Jurkat, Clone E6-1 (cell line): ENCODE measurements around the gene SPACA4. TPM values are rescaled to one million over a fixed set of nuclear protein-coding genes. Genes with fewer than 3 reads are reported as not detected.
"Not testable (repeated sequence)": the region's sequence is repeated elsewhere in the genome, so short reads cannot be mapped to it uniquely, and the experiment has no call there.

Experiments used
- DNase-seq: peaks from one replicate; pipeline ENCODE4 v3.0.0-alpha.2; 2011; ENCODE audit warnings: low read depth, low spot score
- H3K4me3 ChIP-seq: 2 replicates; pipeline ENCODE4 v1.5.1; 2011; ENCODE audit warnings: mild to moderate bottlenecking, low read length, control low read depth, moderate library complexity
- polyA plus RNA-seq: library from polyadenylated mRNA; unstranded; fragments of >200 nt; gene quantifications from one replicate; pipeline ENCODE4 v1.2.1, GENCODE V29; 2012; ENCODE audit warnings: missing spikeins; ENCODE audit not compliant: insufficient read length, insufficient read depth

SPACA4 gene, protein sequence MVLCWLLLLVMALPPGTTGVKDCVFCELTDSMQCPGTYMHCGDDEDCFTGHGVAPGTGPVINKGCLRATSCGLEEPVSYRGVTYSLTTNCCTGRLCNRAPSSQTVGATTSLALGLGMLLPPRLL
- polyA plus RNA-seq = not detected

DNA sequence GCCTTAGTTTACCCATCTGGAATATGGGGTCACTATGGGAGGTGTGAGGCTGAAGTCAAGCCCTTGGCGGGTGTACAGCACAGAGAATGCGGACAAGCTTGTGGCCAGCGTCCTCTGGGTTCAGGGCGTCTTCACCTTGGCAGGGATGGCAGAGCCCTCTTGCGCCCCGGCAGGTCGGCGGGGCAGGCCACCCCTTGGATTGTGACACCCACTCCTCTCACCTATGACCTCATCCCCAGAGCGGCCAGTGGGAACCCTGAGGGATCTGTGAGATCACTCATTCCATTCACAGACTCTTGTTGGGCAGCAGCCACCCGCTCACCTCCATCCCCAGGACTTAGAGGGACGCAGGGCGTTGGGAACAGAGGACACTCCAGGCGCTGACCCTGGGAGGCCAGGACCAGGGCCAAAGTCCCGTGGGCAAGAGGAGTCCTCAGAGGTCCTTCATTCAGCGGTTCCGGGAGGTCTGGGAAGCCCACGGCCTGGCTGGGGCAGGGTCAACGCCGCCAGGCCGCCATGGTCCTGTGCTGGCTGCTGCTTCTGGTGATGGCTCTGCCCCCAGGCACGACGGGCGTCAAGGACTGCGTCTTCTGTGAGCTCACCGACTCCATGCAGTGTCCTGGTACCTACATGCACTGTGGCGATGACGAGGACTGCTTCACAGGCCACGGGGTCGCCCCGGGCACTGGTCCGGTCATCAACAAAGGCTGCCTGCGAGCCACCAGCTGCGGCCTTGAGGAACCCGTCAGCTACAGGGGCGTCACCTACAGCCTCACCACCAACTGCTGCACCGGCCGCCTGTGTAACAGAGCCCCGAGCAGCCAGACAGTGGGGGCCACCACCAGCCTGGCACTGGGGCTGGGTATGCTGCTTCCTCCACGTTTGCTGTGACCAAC, at the start of gene SPACA4:
Gene SPACA4, plus strand, starts transcription at position 280 of the 896 bp plus-strand sequence. Its CDS starts 237 bp downstream, at position 517.
- H3K4me3 ChIP-seq = no peak within 1 kb of the TSS
- DNase-seq = no peak

DNA sequence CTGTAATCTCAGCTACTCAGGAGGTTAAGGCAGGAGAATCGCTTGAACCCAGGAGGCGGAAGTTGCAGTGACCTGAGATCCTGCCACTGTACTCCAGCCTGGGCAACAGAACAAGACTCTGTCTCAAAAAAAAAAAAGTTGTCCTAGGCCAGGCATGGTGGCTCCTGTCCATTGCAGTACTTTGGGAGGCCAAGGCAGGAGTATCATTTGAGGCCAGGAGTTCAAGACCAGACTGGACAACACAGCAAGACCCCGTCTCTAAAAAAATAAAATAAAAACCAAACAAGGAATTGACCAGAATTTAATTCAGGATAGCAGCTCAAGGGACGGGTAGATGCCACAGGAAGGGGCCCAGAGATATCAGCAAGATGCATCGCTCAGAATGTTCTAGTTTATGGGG, 49.7 kb upstream of the SPACA4 start:
- no peak overlapping the region for H3K4me3 ChIP-seq
- DNase-seq = no peak

DNA sequence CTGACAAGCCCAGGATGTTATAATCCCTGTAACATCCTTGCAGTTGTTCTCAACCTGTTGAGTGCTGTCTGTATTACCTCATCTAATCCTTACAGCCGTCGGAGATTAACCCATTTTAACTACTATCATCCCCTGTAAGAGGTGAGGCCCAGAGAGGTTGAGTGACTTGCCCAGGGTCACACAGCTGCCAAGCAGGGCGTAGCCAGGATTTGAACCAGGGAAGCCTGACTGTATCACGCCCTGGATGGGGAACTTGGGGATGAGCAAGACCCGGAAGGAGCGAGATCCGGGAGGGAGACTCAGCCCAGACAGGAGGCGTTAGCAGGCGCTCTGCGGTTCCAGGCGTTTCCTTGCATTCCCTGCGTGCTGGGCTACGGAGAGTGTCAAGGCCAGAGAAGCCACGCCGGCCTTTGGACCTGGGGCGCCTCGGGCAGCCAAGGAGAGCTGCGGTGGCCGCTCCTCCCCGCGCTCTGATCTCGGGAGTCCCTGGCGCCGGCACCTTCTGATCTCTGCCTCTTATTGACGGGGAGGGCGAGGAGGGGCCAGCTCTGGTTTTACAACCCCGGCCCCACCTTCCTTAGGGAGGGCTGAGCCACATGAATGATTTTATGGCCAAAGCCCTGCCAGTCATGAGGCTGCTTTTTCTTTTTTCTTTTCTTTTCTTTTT, 48.4 kb upstream of the SPACA4 start:
- DNase-seq = no peak

DNA sequence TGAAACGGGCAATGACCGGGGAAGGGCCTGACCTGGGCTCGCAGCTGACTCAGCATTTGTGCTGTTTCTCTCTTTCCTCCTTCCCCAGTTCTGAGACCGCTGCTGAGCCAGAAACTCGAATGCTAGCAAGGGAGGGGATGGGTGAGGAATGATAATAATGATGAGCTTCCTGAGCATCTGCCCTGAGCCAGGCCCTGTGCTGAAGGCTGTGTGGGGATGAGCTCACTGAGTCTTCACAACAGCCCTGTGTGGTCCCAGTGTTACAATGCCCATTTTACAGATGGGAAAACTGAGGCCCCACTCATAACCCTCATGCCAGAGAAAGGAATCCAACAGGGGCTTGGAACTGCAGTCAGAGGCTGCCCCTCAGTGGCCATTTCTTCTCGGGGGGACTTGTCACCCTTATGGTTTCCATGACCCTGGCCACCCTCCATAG, 46.4 kb upstream of the SPACA4 start:
- H3K4me3 ChIP-seq = no peak overlapping the region
- no peak for DNase-seq

More for the DNA sequence above, 48.4 kb upstream of the SPACA4 start:
- no peak overlapping the region for H3K4me3 ChIP-seq

DNA sequence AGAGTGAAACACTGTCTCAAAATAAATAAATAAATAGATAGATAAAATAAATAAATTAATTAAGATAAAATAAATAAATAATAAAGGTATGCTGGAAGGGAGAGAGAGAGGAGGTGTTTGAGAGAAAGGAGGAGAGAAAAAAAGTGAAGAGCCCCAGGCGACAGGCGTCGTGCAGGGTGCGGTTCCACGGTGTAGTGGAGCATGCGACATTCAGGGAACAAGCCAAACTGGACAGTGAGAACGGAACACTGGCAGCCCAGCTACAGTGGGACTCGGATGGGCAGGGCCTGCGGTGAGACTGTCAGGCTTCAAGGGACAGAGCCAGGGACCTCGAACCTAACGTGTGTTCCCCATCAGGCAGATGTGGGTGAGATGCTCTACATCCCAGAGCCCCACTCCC, 45.1 kb upstream of the SPACA4 start:
- DNase-seq = no peak
- H3K4me3 ChIP-seq = no peak overlapping the region

DNA sequence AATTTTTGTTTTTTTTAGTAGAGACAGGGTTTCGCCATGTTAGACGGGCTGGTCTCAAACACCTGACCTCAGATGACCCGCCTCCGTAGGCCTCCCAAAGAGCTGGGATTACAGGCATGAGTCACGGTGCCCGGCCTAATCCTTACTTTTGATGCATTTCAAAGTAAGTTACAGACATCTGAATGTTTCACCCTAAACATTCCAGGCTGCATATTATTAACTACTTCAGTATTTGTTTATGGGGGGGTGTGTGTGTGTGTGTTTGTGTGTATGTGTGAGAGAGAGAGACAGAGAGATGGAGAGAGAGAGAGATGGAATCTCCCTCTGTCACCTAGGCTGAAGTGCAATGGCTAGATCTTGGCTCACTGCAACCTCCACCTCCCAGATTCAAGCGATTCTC, 41.5 kb upstream of the SPACA4 start:
- DNase-seq = no peak
- H3K4me3 ChIP-seq = no peak overlapping the region

DNA sequence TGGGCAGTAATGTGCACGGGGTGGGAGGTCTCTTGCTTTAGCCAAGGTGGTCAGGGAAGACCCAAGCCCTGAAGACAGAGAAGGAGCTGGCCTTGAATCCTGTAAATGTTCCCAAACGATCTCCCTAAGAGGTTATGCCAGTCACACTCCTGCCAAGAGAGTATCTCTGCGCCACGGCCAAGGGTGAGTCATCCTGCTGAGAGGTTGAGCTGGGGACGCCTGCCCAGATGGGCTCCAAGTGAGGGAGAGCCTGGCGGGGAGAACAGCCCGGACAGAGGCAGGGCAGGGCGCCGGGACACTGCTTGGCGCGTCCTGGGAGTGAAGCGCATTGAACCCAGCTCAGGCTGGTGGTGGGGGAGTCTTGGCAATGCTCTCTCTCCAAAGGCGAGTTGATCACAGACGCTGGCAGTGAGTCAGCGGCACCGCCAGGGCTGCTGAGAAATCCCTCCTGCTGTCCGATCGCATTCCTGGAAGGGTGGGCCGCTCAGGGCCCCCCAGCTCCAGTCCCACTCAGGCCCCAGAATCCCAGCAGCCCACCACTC, 38.1 kb upstream of the SPACA4 start:
- no peak for DNase-seq
- no peak overlapping the region for H3K4me3 ChIP-seq

DNA sequence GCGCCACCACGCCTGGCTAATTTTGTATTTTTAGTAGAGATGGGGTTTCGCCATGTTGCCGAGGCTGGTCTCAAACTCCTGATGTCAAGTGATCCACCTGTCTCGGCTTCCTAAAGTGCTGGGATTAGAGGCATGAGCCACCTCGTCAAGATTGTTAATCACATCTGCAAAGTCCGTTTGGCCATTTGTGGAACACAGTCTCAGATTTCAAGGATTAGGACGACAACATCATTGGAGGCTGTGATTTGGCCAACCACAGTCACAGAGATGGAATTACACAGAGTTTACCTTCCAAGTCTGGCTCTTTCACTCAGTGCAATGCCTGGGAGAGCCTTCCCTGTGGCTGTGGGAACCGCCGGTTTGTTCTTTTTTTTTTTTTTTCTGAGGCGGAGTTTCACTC, 36.7 kb upstream of the SPACA4 start:
- no peak for DNase-seq
- H3K4me3 ChIP-seq = no peak overlapping the region

DNA sequence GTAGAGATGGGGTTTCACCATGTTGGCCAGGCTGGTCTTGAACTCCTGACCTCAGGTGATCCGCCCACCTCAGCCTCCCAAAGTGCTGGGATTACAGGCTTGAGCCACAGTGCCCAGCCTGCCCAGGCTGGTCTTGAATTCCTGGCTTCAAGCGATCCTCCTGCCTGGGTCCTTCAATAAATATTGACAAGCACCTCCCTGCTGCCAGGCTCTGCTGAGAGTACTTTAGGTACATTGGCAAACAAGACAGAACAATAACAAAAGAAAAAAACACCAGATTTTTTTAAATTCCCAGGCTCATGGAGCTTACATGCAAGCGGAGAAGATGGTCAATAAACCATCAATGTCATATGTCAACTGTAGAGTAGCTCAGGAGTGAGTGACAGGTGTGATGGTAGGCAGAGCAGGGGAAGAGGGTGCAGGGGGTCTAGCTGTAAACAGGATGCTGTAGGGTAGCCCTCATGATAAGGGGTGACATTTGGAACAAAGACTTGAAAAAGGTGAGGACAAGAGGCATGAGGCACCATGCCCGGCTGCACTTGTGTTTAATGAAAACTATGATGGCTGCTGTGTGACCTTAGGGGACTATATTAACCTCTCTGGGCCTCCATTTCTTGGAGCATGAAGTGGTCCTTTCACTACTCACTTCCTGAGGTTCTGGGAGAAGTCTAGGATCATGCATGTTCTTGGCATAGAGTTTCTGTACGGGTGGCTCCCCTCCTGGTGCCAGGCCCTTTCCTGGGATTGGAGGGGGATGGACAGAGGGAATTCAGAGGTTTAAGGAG, 35.0 kb upstream of the SPACA4 start:
- DNase-seq = no peak
- no peak overlapping the region for H3K4me3 ChIP-seq

DNA sequence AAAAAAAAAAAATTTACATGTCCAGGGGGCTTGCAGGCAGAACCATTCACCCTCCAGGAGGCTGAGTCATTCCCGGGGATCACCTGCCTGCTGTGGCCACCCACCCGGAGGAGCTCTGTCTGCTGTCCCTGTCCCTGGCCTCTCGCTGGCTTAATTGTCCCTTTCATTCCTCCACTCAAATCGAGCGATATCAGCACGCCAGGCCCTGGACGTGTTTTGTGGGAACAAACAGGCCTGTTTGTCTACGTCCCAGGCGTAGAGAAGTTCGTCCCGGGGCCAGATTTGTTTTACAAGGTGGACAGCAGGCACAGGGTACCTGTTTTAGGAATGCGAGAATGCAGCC, 33.4 kb upstream of the SPACA4 start:
- no peak overlapping the region for H3K4me3 ChIP-seq
- DNase-seq = no peak

DNA sequence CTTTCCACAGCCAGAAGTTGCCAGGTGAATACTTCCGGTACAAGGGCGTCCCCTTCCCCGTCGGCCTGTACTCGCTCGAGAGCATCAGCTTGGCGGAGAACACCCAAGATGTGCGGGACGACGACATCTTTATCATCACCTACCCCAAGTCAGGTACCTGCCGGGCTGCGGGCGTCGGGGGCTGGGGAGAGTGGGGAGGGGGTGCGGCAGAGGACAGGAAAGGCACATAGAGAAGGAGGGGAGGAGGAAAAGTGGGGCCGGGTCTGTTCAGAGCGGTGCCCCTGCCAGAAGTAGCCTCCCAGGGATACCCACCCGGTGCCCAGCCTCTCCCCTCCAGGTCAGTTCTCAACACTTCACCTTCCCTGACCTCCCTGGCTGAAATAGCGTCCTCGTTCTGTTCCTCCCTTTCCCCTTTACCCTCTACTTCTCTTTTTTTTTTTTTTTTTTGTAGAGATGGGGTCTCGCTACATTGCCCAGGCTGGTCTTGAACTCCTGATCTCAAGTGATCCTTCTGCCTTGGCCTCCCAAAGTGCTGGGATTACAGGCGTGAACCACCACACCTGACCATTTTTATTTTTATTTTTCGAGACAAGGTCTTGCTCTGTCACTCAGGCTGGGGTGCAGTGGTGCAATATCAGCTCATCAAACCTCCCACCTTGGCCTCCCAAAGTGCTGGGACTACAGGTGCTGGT, 30.5 kb upstream of the SPACA4 start:
- DNase-seq = no peak
- no peak overlapping the region for H3K4me3 ChIP-seq

DNA sequence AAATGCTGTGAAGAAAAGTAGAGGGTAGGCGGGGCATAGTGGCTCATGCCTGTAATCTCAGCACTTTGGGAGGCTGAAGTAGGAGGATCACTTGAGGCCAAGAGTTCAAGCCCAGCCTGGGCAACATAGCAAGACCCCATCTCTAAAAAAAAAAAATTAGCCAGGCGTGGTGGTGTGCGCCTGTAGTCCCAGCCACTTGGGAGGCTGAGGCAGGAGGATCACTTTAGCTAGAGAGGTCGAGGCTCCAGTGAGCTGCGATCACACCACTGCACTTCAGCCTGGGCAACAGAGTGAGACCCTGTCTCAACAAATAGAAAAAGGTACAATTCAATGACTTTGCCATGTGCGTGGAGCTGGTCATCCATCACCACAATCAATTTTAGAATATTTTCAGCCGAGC, 28.6 kb upstream of the SPACA4 start:
- not testable (repeated sequence) for DNase-seq, H3K4me3 ChIP-seq

DNA sequence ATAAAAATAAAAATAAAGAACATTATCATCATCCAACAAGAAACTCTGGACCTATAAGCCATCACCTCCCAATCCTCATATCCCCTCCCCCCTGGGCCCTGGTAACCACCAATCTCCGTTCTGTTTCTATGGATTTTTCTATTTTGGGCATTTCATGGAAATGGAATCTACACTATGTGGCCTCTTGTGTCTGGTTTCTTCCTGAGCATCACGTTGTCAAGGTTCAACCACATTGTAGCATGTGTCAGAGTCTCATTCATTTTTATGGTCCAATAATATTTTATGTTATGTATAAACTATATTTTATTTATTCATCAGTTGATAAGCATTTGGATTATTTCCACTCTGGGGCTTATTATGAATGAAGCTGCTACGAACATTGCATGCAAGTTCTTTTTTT, 27.7 kb upstream of the SPACA4 start:
- H3K4me3 ChIP-seq = no peak overlapping the region
- no peak for DNase-seq

DNA sequence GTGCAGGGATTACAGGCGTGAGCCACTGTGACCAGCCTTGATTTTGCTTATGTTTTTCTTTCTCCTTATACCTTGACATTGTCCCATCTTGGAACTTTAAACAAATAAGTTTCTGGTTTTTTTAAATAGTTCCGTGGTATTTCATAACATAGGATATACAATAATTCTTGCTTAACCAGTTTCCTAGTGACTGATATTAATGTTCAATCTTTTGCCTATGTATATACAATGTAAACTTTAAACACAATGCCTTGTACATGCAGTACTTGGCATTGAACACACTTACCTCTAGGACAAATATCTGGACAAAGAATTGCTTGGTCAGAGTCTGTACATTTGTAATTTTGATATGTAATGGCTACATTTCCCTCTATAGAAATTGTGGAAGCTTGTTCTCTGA, 24.4 kb upstream of the SPACA4 start:
- no peak overlapping the region for H3K4me3 ChIP-seq
- no peak for DNase-seq

DNA sequence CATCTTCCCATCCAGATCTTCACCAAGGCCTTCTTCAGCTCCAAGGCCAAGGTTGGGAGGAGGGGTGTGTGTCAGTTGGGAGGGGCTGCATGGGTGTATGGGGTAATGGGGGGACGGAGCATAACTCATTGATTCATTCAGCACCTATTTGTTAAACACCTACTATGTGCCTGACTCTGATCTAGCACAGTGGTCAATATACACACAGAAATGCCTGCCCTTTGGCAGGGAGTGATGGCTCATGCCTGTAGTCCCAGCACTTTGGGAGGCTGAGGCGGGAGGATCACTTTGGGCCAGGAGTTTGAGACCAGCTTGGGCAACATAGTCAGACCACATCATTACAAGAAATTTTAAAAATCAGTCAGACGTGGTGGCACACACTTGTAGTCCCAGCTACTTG, 19.2 kb upstream of the SPACA4 start:
- no peak for DNase-seq
- H3K4me3 ChIP-seq = no peak overlapping the region

DNA sequence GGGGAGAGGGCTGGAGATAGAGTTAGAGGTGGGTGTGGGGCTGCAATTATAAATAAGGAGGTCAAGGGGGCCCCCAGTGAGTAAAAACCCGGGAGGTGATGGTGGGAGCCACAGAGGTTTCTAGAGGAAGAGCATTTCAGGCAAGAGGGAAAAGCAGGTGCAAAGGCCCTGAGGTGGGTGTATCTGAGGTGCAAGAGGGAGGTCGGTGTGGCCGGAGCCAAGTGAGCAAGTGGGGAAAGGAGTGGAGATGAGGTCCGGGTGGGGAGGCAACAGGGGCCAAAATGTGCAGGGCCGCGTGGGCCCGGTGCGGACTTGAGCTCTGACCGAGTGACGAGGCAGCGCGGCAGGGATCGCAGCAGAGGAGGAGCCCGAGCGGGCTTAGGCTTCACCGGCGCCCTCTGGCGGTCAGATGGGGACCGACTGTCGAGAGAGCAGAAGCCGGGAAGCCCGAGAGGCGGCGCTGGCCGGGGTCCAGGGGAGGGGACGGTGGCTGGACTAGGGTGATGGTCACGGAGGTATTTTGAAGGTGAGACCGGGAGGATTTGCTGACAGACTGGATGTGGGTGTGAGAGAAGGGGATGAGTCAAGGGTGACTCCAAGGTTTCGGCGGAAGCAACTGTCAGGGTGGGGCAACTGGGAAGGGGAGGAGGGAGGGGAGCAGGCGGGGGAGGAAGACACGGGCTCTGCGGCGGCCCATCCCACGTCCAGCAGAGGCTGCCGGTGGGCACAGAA, 17.7 kb upstream of the SPACA4 start:
- DNase-seq = peak; percentile 51
- H3K4me3 ChIP-seq = no peak overlapping the region

DNA sequence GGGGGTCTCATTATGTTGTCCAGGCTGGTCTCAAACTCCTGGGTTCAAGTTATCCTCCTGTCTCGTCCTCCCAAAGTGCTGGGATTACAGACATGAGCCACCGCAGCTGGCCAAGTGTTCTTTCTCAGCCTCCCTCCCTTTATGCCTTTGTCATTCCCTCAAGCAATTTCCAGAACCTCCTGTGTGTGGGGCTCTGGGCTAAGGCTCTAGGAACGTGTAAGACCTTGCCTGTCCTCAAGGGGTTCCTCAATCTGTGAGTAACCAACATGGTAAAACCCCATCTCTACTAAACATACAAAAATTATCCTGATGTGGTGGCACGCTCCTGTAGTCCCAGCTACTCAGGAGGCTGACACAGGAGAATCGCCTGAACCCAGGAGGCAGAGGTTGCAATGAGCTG, 15.5 kb upstream of the SPACA4 start:
- no peak for DNase-seq
- no peak overlapping the region for H3K4me3 ChIP-seq

DNA sequence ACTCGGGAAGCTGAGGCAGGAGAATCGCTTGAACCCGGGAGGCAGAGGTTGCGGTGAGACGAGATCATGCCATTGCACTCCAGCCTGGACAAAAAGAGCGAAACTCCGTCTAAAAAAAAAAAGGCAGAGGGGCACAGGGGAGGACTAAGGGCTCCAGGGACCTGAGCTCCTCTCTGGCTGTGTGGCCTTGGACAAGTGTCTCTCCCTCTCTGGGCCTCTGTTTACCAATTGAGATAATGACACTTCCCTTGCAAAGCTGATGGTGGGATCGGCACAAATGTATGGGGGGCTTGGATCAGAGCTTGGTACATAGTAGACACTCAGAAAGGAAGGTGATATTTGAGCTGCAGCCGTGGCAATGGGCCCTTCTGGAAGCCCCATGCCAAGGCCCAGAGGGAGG, 11.4 kb upstream of the SPACA4 start:
- no peak overlapping the region for H3K4me3 ChIP-seq
- no peak for DNase-seq
